IMR-90 (cell line): ENCODE results near the gene SAXO1. TPM values are rescaled to one million over a fixed set of nuclear protein-coding genes. Genes with fewer than 3 reads are reported as not detected.

Experiments used
- ATAC-seq: fragments of 200-7000 bp; cut with Tn5 transposase; 2 replicates; pipeline ENCODE4 v1.9.1; 2020; ENCODE audit warnings: low read depth, mild to moderate bottlenecking, moderate library complexity
- BruUV-seq: library from RNA; stranded (reverse); fragments of 400-500 nt; replicated peaks from 2 replicates; lab custom pipeline; 2021; lab: Mats Ljungman, UMichigan
- CTCF ChIA-PET: fragments of 300-600 bp; formaldehyde crosslinking; extraction: SDS; loops from one replicate; lab custom pipeline; 2021; ENCODE audit warnings: antibody characterized with exemption; lab: Yijun Ruan, JAX
- POLR2A ChIA-PET: fragments of 300-600 bp; sonication (Branson Sonifier 250); formaldehyde crosslinking; loops from one replicate; lab custom pipeline; 2022; ENCODE audit warnings: antibody characterized with exemption; ENCODE audit not compliant: unreplicated experiment; lab: Charles Lee
- DNase-seq: peaks from one replicate; pipeline ENCODE4 v3.0.0; 2013
- H2AFZ ChIP-seq: replicated peaks from 2 replicates; pipeline ENCODE3; 2013; ENCODE audit warnings: low read length, mild to moderate bottlenecking; ENCODE audit not compliant: poor library complexity
- H2AK5ac ChIP-seq: 2 replicates; pipeline ENCODE4 v1.6.1; 2013; ENCODE audit warnings: low read depth, low read length, inconsistent platforms
- H2AK9ac ChIP-seq: replicated peaks from 2 replicates; pipeline ENCODE3; 2013; ENCODE audit warnings: mild to moderate bottlenecking, low read depth, low read length, moderate library complexity; ENCODE audit not compliant: poor library complexity
- H2BK120ac ChIP-seq: 2 replicates; pipeline ENCODE4 v1.6.1; 2013; ENCODE audit warnings: low read depth, low read length, inconsistent platforms
- H2BK15ac ChIP-seq: 3 replicates; pipeline ENCODE4 v1.6.1; 2013; ENCODE audit warnings: low read depth, low read length, inconsistent platforms
- H2BK20ac ChIP-seq: 2 replicates; pipeline ENCODE4 v1.6.1; 2013; ENCODE audit warnings: low read depth, mild to moderate bottlenecking, inconsistent platforms, low read length, moderate library complexity
- H2BK5ac ChIP-seq: 2 replicates; pipeline ENCODE4 v1.6.1; 2013; ENCODE audit warnings: mild to moderate bottlenecking, low read depth, low read length, inconsistent platforms; ENCODE audit not compliant: poor library complexity, severe bottlenecking
- H3K14ac ChIP-seq: replicated peaks from 2 replicates; pipeline ENCODE4 v1.6.1; 2013; ENCODE audit warnings: low read depth, low read length, inconsistent platforms
- H3K18ac ChIP-seq: 2 replicates; pipeline ENCODE4 v1.6.1; 2013; ENCODE audit warnings: low read depth, low read length, control low read depth
- H3K23ac ChIP-seq: 2 replicates; pipeline ENCODE4 v1.6.1; 2013; ENCODE audit warnings: low read depth, low read length, inconsistent platforms
- H3K27ac ChIP-seq: 2 replicates; pipeline ENCODE4 v1.5.1; 2013; ENCODE audit warnings: mild to moderate bottlenecking, control low read depth, low read length; ENCODE audit not compliant: insufficient read depth
- H3K27me3 ChIP-seq: 2 replicates; pipeline ENCODE4 v1.6.1; 2013; ENCODE audit warnings: low read length; ENCODE audit not compliant: control insufficient read depth, insufficient read depth
- H3K36me3 ChIP-seq: 2 replicates; pipeline ENCODE4 v1.6.1; 2013; ENCODE audit warnings: low read length, mixed read lengths; ENCODE audit not compliant: control insufficient read depth, insufficient read depth
- H3K4ac ChIP-seq: 2 replicates; pipeline ENCODE4 v1.6.1; 2013; ENCODE audit warnings: low read depth, low read length, inconsistent platforms
- H3K4me1 ChIP-seq: 2 replicates; pipeline ENCODE4 v1.6.1; 2013; ENCODE audit warnings: low read length, mixed read lengths; ENCODE audit not compliant: control insufficient read depth, insufficient read depth
- H3K4me2 ChIP-seq: 2 replicates; pipeline ENCODE4 v1.6.1; 2013; ENCODE audit warnings: low read depth, mild to moderate bottlenecking, control low read depth, low read length, moderate library complexity
- H3K4me3 ChIP-seq: 2 replicates; pipeline ENCODE4 v1.5.1; 2013; ENCODE audit warnings: low read depth, mild to moderate bottlenecking, control low read depth, low read length, moderate library complexity; ENCODE audit not compliant: insufficient read depth
- H3K56ac ChIP-seq: 2 replicates; pipeline ENCODE4 v1.6.1; 2013; ENCODE audit warnings: low read length, inconsistent platforms; ENCODE audit not compliant: insufficient read depth; ENCODE audit errors: extremely low read depth
- H3K79me1 ChIP-seq, 2 experiments: 2 replicates each; pipeline ENCODE4 v1.6.1; 2013; ENCODE audit warnings: low read length in 2 of 2, inconsistent platforms in 1 of 2, low read depth in 1 of 2
- H3K9ac ChIP-seq: 2 replicates; pipeline ENCODE4 v1.6.1; 2013; ENCODE audit warnings: low read depth, low read length, control low read depth
- H3K9me1 ChIP-seq: 2 replicates; pipeline ENCODE4 v1.6.1; 2013; ENCODE audit warnings: low read length, inconsistent platforms; ENCODE audit not compliant: insufficient read depth
- H3K9me3 ChIP-seq: 2 replicates; pipeline ENCODE4 v1.6.1; 2013; ENCODE audit warnings: low read length; ENCODE audit not compliant: control insufficient read depth, insufficient read depth
- H4K20me1 ChIP-seq: 2 replicates; pipeline ENCODE4 v1.6.1; 2013; ENCODE audit warnings: low read length, inconsistent platforms; ENCODE audit not compliant: insufficient read depth
- H4K5ac ChIP-seq: 2 replicates; pipeline ENCODE4 v1.6.1; 2013; ENCODE audit warnings: mild to moderate bottlenecking, low read depth, low read length, control low read depth
- H4K8ac ChIP-seq, 2 experiments: 2 replicates each; pipeline ENCODE4 v1.6.1; 2013; ENCODE audit warnings: low read depth in 2 of 2, low read length in 2 of 2, control low read depth in 1 of 2, inconsistent platforms in 1 of 2
- H4K91ac ChIP-seq: 2 replicates; pipeline ENCODE4 v1.6.1; 2013; ENCODE audit warnings: low read depth, low read length, inconsistent platforms; ENCODE audit not compliant: insufficient read depth
- BHLHE40 ChIP-seq: fragments of 150-350 bp; IDR thresholded peaks from 2 replicates; pipeline ENCODE4 v1.6.1; 2016; ENCODE audit warnings: mild to moderate bottlenecking, low read depth, low read length
- CHD1 ChIP-seq: IDR thresholded peaks from 2 replicates; pipeline ENCODE4 v1.6.1; 2012; ENCODE audit warnings: low read depth, low read length, improper control_type of control experiment
- FOS ChIP-seq: fragments of 150-350 bp; IDR thresholded peaks from 2 replicates; pipeline ENCODE4 v1.6.1; 2016; ENCODE audit warnings: low read depth, low read length
- MAFK ChIP-seq: IDR thresholded peaks from 2 replicates; pipeline ENCODE4 v1.6.1; 2012; ENCODE audit warnings: low read depth, low read length, improper control_type of control experiment
- MAZ ChIP-seq: IDR thresholded peaks from 2 replicates; pipeline ENCODE4 v1.6.1; 2012; ENCODE audit warnings: low read depth, mild to moderate bottlenecking, low read length, improper control_type of control experiment, moderate library complexity, borderline replicate concordance
- MXI1 ChIP-seq: IDR thresholded peaks from 2 replicates; pipeline ENCODE4 v1.6.1; 2012; ENCODE audit warnings: low read depth, mild to moderate bottlenecking, low read length, moderate library complexity, borderline replicate concordance
- POLR2A ChIP-seq: IDR thresholded peaks from 2 replicates; pipeline ENCODE4 v1.6.1; 2012; ENCODE audit warnings: mild to moderate bottlenecking, low read depth, low read length
- RAD21 ChIP-seq: IDR thresholded peaks from 2 replicates; pipeline ENCODE4 v1.6.1; 2012; ENCODE audit warnings: low read length, improper control_type of control experiment
- RFX5 ChIP-seq: IDR thresholded peaks from 2 replicates; pipeline ENCODE4 v1.8.0; 2012; ENCODE audit warnings: low read depth, mild to moderate bottlenecking, low read length, moderate library complexity
- SMC3 ChIP-seq: fragments of 150-350 bp; IDR thresholded peaks from 2 replicates; pipeline ENCODE4 v1.6.1; 2016; ENCODE audit warnings: low read depth, mild to moderate bottlenecking, antibody characterized with exemption, low read length, moderate library complexity
- USF2 ChIP-seq: fragments of 150-350 bp; IDR thresholded peaks from 2 replicates; pipeline ENCODE4 v1.6.1; 2017; ENCODE audit warnings: mild to moderate bottlenecking, antibody characterized with exemption, low read length, low read depth
- WGBS, 2 experiments: methylation state at CpG; one replicate each; pipeline versions ENCODE4 v1.1.5 to v1.1.7; 2013; ENCODE audit warnings: missing lambda C conversion rate in 2 of 2; ENCODE audit not compliant: insufficient read length in 1 of 2; ENCODE audit errors: extremely low coverage in 2 of 2; 5-methylcytosine and 5-hydroxymethylcytosine counted together
- dilution Hi-C: fragments of 300-500 bp; cut with HindIII; formaldehyde crosslinking; loops from one replicate; pipeline ENCODE4 v1.14.3; 2018; ENCODE audit warnings: low sequenced_read_pairs; ENCODE audit not compliant: unreplicated experiment
- in situ Hi-C: fragments of 300-500 bp; cut with MboI; formaldehyde crosslinking; loops from 3 replicates; pipeline ENCODE4 v1.14.3; 2019; ENCODE audit warnings: low sequenced_read_pairs, inconsistent platforms, mixed read lengths
- intact Hi-C: fragments of 100-400 bp; cut with micrococcal nuclease; formaldehyde crosslinking; loops from 2 replicates; pipeline ENCODE4 v1.10.0; 2022
- polyA plus RNA-seq, 3 experiments: library from polyadenylated mRNA; depleted of rRNA; stranded (reverse); fragments of >200 nt; gene quantifications; 2 replicates each; pipeline ENCODE4 v1.2.3, GENCODE V29; 2012; ENCODE audit warnings: low replicate concordance in 1 of 3
- total RNA-seq: library from RNA; depleted of rRNA; stranded (reverse); fragments of >200 nt; gene quantifications from 2 replicates; pipeline ENCODE4 v1.2.3, GENCODE V29; 2012
- TF ChIP-seq, protein P1 (sequence below): fragments of 150-350 bp; IDR thresholded peaks from 2 replicates; pipeline ENCODE4 v1.6.1; 2016; ENCODE audit warnings: low read depth, mild to moderate bottlenecking, low read length, moderate library complexity, borderline replicate concordance
- TF ChIP-seq, protein P2 (sequence below): conservative IDR thresholded peaks from 2 replicates; pipeline ENCODE4 v1.5.1; 2012; ENCODE audit warnings: mild to moderate bottlenecking, low read depth, low read length, improper control_type of control experiment

The SAXO1 gene
- total and polyA plus RNA-seq, 2 of the 4 experiments (the other 2 are of a cell fraction): not detected

DNA sequence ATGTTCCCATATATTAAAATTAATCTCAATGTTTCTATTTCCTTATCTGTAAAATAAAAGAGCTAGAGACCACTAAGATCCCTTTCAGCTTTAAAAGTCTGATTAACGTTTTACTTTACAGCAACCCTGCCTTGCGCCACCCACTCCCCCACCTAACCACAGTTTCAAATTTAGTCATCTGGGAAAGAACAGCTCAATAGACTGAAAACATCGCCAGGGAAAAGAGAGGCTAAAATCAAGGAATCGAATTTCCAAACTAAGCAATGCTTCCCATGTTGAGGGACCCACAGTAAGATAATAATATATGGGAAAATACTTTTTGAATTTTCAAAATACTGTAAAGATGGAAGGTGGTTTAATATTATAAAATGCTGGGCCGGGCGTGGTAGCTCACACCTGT lies 6.6 kb downstream of the SAXO1 start:
- H3K9me3 ChIP-seq: peaks cover 4% of the 10 kb centered on the region; the same call in 1 of the 2 replicates
- no peaks in the 10 kb centered on the region for H3K4me1 ChIP-seq
- H3K14ac ChIP-seq: no peak overlapping the region
- H3K9ac ChIP-seq: no peak overlapping the region
- intact Hi-C loops (loop anchor here (5.0 to 10.0 kb wide), 2 partner anchors 534 to 1502 kb away; no protein-coding TSS in a partner anchor), dilution Hi-C loops (no loop called here), in situ Hi-C loops (loop anchor here (5.0 to 25.0 kb wide), 2 partner anchors 769 to 1489 kb away; no protein-coding TSS in a partner anchor)
- DNase-seq (no peak), ATAC-seq (no peak)
- H3K36me3 ChIP-seq: no peaks in the 10 kb centered on the region
- no peak for TF ChIP-seq MAZ
- TF ChIP-seq, protein P1, sequence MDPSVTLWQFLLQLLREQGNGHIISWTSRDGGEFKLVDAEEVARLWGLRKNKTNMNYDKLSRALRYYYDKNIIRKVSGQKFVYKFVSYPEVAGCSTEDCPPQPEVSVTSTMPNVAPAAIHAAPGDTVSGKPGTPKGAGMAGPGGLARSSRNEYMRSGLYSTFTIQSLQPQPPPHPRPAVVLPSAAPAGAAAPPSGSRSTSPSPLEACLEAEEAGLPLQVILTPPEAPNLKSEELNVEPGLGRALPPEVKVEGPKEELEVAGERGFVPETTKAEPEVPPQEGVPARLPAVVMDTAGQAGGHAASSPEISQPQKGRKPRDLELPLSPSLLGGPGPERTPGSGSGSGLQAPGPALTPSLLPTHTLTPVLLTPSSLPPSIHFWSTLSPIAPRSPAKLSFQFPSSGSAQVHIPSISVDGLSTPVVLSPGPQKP: no peak
- no peak for TF ChIP-seq MXI1
- no peak for TF ChIP-seq SMC3
- TF ChIP-seq FOS: no peak
- TF ChIP-seq MAFK: no peak
- no peak for TF ChIP-seq USF2
- TF ChIP-seq RFX5: no peak
- no peak for TF ChIP-seq CHD1
- TF ChIP-seq, protein P2, sequence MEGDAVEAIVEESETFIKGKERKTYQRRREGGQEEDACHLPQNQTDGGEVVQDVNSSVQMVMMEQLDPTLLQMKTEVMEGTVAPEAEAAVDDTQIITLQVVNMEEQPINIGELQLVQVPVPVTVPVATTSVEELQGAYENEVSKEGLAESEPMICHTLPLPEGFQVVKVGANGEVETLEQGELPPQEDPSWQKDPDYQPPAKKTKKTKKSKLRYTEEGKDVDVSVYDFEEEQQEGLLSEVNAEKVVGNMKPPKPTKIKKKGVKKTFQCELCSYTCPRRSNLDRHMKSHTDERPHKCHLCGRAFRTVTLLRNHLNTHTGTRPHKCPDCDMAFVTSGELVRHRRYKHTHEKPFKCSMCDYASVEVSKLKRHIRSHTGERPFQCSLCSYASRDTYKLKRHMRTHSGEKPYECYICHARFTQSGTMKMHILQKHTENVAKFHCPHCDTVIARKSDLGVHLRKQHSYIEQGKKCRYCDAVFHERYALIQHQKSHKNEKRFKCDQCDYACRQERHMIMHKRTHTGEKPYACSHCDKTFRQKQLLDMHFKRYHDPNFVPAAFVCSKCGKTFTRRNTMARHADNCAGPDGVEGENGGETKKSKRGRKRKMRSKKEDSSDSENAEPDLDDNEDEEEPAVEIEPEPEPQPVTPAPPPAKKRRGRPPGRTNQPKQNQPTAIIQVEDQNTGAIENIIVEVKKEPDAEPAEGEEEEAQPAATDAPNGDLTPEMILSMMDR: no peak
- no peak for TF ChIP-seq POLR2A
- TF ChIP-seq BHLHE40: no peak
- no peak for TF ChIP-seq RAD21
- no peak overlapping the region for H2BK20ac ChIP-seq
- no peak overlapping the region for H2AFZ ChIP-seq
- H2BK5ac ChIP-seq: no peak overlapping the region
- no peaks in the 10 kb centered on the region for H3K9me1 ChIP-seq
- no CpG with 5 or more reads among the region's 6 CpGs for WGBS, 2 experiments
- no TSS peak for BruUV-seq
- no peak overlapping the region for H3K56ac ChIP-seq
- no peak overlapping the region for H2BK15ac ChIP-seq
- H3K27me3 ChIP-seq: peaks cover 5% of the 10 kb centered on the region
- no peak overlapping the region for H3K4me2 ChIP-seq
- no peaks in the 10 kb centered on the region for H4K20me1 ChIP-seq
- H4K91ac ChIP-seq: no peak overlapping the region
- H3K27ac ChIP-seq: no peak overlapping the region
- H3K18ac ChIP-seq: no peak overlapping the region
- no peak overlapping the region for H2AK5ac ChIP-seq
- H4K8ac ChIP-seq: no peak overlapping the region
- H3K4ac ChIP-seq: no peak overlapping the region
- H3K4me3 ChIP-seq: no peak overlapping the region
- no peaks in the 10 kb centered on the region for H3K79me1 ChIP-seq
- H4K5ac ChIP-seq: no peak overlapping the region
- no peak overlapping the region for H2AK9ac ChIP-seq
- POLR2A ChIA-PET: no interaction called here
- CTCF ChIA-PET: interaction anchor here (2.8 kb wide), 1 partner anchor 771 kb away, joined by 9 read pairs; no protein-coding TSS in a partner anchor
- H3K23ac ChIP-seq: no peak overlapping the region
- H2BK120ac ChIP-seq: no peak overlapping the region
